ENCODE results near the gene EPHB3.

- TF ChIP-seq CTCF (IDR thresholded peaks at IDR 0.05) (peak; percentile 91 to 100 (median 100)), POLR2A (IDR thresholded peaks at IDR 0.05) (peak; percentile 76 to 95)
Measured at GRCh38 chr3:184561061-184561912, at the start of gene EPHB3.

All from heart left ventricle (tissue), 13 donors.